Measurements from ENCODE around the gene PLCG2.

Gene PLCG2

DNA sequence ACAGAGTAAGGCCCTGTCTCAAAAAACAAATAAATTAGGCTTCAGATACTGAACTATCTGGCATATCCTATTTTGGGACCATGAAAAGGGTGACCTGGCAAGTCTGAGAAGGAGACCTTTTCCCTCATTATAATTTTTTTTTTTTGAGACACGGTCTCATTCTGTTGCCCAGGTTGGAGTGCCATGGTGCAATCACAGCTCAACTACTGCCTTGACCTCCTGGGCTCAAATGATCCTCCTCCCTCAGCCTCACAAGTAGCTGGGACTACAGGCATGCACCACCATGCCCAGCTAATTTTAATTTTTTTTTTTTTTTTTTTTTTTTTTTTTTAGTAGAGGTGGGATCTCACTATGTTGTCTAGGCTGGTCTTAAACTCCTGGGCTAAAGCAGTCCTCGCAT, 37.3 kb downstream of the PLCG2 start:
- no peak for DNase-seq (ENCODE audit: low spot score)

DNA sequence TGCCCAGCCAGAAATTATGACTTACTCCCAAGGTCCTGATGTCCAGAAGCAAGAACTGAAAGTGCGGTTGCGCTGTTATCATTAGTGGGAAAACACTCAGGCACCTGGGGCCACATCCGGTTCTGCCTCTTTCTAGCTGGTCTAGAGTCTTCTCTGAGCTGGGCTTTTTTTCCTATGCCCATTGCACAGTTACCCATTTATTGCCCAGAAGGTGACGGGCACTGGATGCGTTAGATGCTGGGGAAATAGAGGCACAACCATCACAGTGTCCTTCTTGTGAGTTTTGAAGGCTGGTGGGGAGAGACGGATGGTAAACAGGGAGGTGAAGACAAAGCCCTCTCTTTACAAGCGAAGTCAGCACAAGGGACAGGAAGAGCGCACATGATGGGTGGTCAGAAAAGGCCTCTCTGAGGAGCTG, 37.7 kb downstream of the PLCG2 start:
- DNase-seq (ENCODE audit: low spot score), result no peak

DNA sequence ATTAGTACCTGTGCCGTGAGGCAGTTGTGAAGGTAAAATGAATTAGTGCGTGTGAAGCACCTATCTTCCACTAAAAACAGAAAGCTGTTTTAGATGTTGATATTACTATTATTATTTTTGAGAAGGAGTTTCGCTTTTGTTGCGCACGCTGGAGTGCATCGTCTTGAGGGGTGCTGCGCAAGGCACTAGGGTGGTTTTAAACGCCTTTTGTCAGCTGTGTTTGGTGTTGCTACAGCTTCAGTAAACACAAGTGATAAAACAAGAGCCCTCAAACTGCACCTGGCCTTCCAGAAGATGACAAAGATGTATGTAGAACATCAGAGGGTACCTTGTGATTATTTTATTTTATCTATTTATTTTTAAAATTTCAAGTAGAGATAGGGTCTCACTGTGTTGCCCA, 38.2 kb downstream of the PLCG2 start:
- no peak for DNase-seq (ENCODE audit: low spot score)

DNA sequence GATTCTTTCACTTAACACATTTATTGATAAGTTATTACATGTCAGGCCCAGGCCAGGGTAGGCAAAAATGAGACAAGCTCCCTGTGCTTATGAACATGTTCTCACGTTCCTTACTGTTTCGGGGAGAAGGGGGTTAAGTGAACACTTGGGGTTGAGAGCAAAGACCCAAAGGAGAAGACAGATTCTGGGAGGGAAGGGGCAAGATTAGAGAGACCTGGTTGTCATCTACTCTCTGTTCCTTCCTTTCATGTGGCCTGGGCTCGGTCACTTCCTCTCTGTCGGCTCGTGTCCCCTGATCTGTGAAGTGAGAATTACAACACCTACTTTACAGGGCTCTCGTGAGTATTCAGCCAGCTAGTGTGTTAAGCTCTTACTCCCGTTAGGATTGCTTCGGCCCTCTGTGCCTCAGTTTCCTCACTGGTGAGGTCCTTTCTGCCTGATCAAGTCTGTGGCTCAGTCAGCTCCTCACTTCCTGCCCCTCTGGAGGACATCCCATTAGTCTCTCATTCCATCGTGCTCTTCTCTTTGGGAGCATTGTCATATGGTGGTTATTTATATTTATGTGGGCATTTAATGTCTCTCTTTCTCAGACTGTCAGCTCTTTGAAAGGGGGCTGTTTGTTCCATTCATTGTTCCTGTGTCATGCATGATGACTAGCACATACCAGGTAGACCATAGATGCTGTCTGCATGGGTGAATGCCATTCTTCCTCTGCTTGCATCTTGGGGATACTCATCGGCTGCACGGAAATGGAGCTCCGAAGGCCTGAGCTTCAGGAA, 38.9 kb downstream of the PLCG2 start:
- DNase-seq (ENCODE audit: low spot score), result no peak

DNA sequence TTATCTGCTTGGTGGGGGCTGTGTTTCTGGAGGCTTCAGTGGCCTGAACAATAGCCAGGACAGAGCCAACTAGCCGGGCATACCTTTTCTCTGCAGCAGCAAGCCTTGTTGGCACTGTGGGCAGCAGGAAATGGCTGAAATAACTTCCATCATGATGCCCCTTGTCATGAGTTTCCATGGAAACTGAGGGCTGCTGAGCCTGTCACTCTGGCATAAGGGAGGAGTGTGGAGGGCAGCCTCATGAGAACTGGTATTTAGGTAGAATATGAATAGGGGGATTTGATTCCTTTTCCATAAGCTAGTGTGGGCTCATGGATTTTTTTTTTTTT, 39.4 kb downstream of the PLCG2 start:
- DNase-seq (ENCODE audit: low spot score), result no peak

- DNase-seq (ENCODE audit: low spot score), result no peak
These were observed 39.8 kb downstream of the PLCG2 start for GRCh38 chr16:81818905-81819304.

- no peak for DNase-seq (ENCODE audit: low spot score)
These were observed 42.5 kb downstream of the PLCG2 start for GRCh38 chr16:81821436-81822128.

GRCh38 chr16:81823111-81823510, 44.0 kb downstream of the PLCG2 start:
- DNase-seq (ENCODE audit: low spot score), result no peak

- no peak for DNase-seq (ENCODE audit: low spot score)
These were observed 44.6 kb downstream of the PLCG2 start for GRCh38 chr16:81823734-81824133.

DNA sequence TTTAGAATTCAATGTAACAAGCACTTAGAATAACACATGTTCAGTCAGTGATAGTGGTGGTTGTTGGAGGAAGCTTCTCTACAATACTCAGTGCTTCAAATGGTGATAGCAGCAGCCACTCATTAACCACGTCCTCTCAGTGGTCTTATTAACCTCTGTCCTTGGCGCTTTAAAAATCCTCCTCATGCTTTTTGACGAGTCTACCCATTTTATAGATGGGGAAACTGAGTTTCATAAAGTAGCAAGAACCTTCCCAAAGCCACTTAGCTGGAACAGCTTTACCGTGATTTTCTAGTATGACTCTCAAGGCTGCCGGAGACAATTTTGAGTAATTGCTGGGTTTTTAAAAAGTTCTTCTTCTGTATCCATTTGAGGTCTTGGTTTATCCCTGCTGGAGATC, 47.4 kb downstream of the PLCG2 start:
- DNase-seq (ENCODE audit: low spot score), result no peak

DNA sequence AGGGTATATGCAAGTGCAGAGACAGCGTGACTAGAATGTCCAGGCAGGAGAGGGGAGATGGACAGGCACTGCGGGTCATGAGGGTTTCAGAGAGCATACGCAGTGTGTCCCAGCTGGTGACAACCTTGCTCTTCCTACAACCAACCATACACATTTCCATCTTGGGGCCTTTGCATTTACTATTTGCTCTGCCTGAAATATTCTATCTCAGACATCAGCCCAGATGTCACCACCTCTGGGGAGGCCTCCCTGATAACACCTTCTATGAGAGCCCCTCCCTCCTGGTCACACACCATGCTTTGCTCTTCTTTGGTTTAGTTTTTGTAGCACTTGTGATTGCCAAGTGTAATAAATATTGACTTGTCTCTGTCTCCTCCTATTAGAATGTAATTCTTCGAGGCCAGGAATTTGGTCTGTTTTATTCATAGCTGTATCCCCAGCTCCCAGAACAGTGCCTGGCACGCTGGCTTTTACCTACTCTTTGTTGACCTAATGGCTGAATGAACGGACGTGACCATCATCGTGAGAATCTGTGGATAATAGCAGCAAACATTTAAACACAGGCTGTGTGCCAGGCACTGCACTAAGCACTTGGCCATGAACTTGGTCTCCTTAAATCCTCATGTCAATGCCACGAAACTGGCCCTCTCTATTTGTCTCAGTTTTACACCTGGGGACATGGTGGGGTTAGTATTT, 51.9 kb downstream of the PLCG2 start:
- DNase-seq (ENCODE audit: low spot score), result no peak

GRCh38 chr16:81831722-81832126, 52.6 kb downstream of the PLCG2 start:
- no peak for DNase-seq (ENCODE audit: low spot score)

DNA sequence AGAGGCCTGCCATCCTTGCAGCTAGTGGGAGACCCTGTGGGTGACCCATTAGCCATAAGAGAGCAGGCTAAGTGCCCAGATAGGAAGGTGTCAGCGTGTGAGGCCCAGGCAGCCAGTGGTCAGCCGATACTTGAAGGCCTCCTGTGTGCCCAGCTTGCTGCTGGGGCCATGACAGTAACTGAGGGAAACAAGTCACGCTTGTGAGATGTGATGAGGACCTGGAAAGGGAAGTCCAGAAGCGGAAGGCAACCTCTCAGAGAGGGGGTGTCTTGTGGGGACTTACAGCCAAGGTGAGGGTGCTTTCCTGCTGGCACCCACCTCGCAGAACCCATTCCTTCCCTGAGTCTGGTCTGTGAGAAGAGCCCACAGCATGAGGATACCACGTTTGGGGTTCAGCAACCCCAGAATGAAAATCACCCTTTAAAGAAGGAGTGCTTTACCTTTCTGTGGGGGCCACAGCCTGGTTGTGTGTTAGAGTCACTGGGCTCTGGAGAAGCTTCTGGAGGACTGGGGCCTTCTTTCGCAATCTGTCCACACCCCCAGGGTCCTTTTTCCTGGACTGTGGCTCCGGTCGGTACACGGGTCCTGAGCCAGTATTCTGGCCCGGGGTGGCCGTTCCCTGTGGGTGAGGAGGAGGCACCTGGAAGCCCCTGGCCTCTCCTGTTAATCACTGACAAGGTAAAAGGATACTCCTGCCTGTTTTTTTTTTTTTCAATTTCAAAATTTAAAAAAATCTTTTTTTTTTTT, 53.9 kb downstream of the PLCG2 start:
- DNase-seq (ENCODE audit: low spot score), result no peak

DNA sequence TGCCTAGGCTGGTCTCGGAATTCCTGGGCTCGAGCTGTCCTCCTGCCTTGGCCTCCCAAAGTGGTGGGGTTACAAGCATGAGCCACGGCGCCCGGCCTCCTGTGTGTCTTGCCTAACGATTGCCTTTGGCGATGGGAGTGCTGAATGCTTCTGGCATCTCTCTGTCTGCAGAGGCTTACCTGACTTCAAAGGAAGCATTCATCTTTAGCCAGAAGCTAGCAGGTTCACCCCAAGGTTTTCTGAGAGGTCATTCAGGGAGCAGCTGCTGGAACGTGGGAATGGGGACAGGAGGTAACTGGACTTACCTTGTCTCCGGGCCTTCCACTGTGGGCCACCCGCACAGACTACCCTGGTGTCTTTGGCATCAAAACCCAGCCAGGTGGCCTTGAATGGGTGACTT, 54.7 kb downstream of the PLCG2 start:
- DNase-seq (ENCODE audit: low spot score), result no peak

DNA sequence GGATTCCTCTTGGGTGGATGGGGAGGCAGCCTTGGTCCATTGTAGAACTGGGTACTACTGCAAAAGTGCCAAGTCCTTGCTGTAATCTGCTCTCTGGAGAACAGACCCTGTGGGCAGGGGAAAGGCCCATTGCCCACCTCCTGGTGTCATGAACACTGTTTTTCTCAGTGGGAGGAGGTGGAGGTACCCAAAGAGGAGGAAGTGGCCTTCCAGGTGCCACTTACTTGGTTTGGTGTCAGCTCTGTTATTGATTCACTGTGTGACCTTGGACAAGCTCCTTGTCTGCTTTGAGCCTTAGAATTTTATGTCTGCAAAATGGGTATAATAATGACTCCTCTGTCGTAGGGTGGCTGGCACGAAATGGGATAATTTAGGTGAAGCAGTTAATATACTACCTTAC, 55.8 kb downstream of the PLCG2 start:
- no peak for DNase-seq (ENCODE audit: low spot score)

GRCh38 chr16:81836279-81837054, 57.4 kb downstream of the PLCG2 start:
- no peak for DNase-seq (ENCODE audit: low spot score)

DNA sequence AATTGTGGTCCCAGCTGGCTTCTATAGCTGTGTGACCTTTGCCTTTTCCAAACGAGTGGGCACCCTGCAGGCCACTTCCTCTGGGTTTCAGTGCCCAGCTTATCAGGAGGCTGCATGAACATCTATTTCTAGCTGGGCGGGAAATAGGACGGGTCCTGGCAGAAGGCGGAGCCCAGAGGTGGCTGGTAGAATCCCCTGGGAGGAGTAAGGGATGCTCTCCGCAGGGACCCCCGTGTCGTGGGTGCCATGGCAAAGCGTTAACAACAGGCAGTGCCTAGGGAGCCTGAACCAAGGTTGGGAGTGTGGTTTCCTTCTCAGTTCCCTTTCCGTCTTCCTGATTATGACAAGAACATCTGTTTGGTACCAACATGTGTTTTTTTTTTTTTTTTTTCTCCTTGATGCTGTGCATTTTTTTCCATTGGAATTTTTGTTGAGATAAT, 58.2 kb downstream of the PLCG2 start:
- no peak for DNase-seq (ENCODE audit: low spot score)

- DNase-seq (ENCODE audit: low spot score), result no peak
These were observed 59.7 kb downstream of the PLCG2 start for GRCh38 chr16:81838794-81839193.

DNA sequence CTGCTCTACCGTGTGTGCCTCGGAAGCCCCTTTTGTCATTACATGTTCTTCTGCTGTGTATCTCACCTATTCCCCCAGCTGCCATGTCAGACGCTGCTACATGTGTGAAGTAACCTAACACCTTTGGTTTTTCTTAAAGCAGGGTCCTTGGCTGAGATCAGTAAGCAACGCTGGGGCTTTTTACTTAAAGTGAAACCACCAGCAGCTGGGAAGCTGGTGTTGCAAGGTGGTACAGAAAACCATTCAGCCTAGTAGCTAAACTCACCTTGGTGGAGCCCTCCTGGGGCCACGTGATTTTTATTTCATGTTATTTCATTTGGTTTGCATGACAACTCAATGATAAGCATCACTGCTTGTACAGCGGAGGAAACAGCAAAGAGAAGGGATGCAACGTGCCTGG, 62.6 kb downstream of the PLCG2 start:
- no peak for DNase-seq (ENCODE audit: low spot score)

DNA sequence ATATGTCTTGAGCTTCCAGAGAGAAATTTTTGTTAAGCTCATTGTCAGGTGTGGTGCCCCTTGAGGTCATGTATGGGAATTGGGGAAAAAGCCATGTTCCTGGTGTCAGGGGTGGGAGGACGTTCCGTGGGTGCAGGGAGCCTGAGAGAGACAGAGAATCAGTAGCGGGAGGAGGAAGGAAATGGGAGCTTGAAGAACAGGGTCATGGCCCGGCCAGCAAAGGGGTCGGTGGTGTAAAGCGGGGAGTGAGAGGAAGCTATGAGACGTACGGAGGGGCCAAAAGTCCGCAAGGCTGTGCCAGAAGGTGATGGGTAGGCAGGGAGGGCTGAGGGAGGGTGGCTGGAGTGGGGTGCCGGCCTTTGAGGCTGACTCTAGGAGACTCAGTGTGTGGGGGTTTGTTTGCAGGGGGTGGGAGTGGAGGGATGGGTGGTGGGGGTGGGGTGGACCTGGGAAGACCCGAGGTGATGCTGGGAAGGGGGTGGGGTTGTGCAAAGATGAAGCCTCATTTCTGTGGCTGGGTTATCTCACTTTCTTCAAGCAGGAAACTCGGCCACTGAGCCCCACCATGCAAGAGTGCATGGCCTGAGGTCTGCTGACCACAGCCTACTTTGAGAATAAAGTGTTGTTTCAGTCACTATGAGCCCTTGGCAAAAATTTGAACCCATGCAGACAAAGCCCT, 63.6 kb downstream of the PLCG2 start:
- no peak for DNase-seq (ENCODE audit: low spot score)

DNA sequence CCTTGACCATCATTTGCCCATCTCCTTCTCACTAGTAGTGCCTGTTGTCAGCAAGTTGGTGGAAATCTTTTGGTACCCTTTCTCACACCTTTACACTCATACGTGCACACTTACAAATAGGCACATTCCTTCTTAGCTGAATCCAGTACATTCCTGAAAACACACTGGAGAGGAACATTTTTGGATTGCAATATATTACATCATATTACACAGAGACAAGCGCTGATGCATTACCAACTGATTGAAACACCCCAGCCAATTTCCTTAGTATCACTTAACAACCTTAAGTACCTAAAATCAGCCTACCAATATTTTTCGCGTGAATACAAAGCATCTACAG, 64.1 kb downstream of the PLCG2 start:
- DNase-seq (ENCODE audit: low spot score), result no peak

Measured in COLO829 (cell line).